Measurements from ENCODE around the gene AFAP1.

The AFAP1 gene

DNA sequence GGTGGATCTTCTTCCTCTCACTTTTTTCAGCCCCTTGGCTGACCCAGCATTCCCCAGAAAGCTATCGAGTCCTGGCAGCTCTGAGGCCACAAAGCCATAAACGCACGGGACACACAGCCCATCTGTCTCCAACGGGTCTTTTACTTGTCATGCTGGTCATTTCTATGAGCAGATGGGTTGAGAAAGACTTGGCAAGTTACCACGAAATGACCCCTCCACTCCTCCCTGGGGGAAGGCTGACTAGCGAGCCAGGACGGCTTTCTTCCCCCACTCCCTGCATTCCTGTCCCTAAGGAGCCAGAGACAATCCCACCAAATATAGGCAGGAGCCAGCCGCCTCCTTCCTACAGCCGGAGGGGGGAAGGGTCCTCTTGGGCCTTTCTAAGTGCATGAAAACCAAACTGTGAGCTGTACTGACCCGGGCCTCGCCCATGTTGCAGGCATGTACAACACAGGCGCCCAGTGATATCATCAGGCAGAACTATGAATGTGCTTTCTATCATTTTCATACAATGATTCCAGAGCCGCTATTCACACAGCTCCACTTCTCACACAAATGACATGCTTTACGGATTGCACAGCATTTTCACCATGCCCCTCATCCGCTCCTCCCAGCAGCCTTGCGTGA, 28.6 kb downstream of the AFAP1 start:
- DNase-seq = no peak

DNA sequence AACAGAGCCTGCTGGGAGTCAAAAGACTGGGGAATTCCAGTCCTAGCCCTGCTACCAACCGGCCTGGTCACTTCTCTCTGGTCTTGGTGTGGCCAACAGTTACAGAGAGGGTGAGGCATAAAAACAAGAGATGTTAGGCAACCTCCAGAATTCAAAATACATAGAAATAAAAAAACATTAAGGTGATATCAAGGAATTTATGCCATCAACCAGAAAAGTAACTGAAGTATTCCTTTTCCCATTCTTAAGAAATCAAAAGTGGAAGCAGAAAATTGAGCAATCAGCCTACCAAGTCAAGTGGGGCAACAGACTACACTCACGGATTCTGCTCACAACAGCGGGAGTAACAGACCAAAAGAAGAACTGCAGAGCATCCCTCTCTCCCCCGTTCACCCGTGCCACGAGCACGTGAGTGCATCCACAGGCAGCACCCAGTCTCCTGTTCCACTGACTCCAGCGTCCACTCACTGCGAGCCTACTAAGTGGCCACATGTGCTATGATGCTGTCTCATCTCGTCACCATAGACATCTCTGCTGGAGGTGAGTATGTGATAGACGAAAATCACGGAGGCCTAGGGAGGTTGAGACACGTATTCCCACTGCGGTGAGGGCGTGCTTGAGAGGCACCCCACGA, 29.3 kb downstream of the AFAP1 start:
- no peak for DNase-seq

DNA sequence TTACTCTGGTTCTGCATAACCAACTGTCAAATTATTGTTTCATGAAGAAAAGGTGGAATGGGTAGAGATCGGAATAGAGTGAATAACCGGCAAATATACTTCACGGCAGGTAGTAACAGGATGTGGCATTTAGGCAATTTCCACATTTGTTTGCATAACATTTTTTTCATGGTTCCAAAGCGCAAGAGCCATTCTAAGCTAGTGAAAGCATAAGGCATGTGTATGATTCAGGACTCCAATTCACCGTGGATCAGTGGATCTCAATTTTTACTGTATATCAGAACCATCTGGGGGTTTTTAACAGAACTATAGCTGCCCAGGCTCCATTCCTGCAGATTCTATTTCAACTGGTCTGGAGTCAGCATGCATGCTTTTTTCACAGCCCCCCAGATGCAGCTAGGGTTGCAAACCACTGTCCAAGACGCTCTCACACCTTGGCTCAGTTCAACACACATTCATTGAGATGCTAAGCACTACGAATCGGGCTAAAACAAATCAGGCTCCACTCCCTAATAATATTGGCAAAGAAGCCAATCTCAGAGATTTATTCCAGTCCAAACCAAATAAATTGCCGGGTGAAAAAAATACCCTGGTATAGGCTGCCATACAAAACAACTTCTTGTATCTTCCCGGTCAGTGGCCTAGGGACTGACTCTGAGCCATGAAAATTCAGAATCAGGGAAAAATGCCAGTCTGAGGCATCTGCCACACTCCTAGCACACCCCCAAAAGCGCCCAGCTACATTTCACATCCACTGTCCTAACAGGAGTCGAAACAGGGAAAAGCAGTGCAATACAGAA, 30.0 kb downstream of the AFAP1 start:
- DNase-seq = no peak

DNA sequence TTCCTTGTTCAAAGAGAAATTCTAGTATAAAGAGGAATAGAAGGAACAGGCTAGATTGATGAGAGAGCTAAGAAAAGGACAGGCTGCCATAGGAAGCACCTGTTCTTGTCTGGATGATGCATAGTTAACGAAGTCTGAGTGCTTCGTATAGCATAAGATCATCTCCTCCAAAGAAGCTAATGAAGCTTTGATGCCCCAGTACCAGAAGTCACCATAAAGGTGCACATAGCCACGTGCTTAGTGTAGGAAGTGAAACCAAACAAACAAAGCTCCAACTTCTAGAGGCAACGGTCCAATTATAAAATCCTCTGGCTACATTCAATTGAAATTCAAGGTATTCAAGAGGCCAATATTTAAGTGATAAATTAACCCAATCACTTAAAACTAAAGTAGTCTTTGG, 31.0 kb downstream of the AFAP1 start:
- DNase-seq = no peak

DNA sequence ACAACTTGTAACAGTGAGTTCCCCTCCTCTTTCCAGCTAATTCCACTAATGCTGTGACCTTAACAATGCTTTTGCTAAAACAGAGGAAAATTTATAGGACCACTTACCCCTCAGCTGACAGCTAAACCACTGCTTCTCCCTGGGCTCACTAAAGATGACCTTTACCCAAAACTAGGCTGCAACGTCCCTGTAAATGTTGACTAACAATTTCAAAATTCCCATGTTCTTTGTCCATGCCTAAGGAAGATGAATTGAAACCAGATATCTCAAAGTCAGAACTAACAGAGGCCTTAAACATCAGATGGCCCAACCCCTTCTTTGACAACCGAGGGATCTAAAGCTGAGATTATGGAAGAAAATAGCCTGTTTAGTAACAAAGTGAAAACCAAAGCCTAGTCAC, 32.5 kb downstream of the AFAP1 start:
- DNase-seq = no peak

DNA sequence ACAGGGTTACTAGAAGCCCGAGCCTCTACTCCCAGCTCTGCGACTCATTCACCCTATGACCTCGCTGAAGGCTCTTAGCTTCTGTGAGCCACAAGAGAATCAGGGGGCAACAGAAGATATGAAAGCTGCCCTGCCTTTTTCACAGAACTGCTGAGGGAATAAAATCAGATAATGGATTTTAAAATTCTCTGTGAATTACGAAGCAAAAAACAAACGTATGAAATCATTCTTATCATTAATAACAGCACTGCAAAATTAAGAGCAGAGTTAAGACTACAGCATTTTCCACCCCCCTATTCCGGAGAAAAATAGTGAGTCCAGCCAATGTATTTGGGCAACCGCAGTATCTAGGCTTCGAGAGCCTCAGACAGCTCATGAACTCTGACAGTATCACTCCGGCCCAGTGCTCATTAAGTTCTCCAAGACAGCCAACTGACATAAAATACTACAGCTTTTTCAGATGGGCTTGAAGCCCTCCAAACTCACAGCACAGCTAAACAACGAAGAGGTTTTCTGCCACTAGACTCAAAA, 33.4 kb downstream of the AFAP1 start:
- DNase-seq = no peak

DNA sequence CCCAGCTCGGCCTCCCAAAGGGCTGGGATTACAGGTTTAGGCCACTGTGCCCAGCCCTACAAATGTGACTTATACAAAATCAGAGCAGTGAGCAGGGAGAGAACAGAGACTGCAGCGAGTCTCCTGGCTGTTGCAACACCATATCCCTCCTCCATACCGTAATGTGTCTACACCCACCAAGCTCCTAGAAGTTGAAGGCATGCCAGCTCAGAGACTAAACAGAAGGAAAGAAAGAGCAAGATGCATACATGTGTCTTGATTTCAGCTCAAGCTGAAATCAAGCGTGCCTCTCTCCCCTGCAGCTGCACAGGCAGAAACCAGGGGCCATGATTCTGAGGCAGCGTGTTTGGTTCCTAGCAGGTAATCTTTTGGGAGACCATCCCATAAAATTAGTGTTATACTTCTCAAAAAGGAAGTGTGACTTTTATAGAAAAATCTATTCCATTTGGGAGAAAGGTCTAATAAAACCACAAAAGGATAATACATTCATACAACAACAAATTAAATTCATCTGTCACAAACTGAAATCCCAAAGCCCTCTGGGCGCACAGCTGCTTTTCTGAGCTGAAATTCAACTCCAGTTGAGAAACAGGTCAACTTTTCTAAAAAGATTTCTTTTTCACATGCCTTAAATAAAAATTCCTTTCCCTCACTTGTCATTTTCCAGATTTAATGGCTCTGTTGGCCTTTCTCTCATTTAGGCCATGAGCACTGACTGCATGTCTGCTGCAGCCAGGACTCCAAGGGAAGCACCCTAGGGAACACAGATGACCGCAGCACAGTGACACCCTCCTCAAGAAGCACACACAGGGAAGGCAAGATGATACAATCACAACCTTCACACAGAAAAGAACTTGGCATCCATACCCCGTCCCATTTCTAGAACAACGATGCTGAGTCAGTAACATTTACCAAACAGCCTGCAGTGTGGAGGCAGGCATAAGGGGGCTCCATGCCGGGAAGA, 34.4 kb downstream of the AFAP1 start:
- no peak for DNase-seq

DNA sequence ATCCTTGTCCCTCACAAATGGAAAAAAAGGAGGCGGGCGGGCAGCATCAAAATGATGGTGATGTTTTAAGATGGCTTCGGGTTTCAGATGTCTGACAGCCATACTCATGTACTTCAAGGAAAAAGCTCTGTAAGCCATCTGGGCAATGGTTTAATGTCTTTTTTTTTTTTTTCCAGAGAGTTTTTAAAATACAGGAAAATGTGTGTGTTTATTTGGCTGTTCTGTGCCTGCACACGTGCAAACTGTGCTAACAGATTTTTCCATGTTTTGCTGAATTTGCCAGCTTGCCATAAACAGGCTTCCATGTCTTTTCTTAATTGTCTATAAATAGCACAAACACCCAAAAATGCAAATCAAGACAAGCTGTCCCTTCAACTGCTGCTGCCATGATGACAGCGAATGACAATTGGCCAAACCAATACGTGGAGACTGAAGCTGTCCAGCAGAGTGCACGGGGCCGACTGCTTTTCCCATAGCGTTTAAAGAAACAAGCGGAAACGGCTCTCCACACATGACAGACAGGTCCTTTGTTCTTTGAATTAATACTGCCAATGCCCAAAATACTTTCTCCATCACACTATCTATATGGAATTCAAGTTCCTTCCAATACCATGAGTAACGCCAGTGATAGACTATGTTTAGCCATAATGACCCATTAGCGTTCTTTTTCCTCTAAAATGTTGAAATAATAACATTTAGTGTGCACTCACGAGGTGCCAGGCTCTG, 35.7 kb downstream of the AFAP1 start:
- no peak for DNase-seq

DNA sequence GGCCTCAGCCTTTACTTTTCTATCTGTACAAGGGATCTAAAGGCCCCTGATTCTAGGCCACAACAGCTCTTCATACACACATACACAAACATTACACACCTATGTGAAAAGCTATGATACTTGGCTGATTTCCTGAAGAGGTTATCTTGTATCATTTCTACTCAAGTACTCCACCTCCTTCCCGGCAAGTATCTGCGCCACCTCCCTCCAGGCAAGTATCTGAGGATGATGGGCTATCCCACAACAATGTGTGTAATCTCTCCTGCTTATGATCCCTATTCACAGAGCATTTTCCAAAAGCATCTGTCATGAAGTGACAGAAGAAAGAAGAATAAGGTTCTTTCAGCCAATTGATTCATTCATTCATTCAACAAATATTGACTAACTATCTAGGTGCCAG, 36.8 kb downstream of the AFAP1 start:
- DNase-seq = no peak

DNA sequence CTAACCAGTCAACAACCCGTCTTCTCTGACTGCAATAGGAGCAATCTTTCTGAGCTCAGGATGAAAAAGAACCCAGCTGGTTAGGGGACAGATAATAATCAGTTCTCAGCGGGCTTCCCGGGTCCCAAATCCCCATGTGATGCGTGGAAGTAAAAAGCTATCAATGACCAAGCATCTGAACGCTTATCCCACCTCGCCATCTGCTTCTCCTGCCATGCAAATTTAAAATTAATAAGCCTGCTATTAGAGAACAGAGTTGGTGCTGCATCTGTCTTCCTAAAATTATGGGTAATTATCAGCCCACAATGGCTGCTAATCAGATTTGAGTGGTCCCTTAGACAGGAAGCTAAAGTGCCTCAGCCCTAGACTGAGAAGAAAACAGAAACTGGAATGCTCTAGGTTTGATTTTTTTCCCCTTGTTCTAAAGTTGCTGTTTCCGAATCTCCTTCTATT, 37.5 kb downstream of the AFAP1 start:
- no peak for DNase-seq

DNA sequence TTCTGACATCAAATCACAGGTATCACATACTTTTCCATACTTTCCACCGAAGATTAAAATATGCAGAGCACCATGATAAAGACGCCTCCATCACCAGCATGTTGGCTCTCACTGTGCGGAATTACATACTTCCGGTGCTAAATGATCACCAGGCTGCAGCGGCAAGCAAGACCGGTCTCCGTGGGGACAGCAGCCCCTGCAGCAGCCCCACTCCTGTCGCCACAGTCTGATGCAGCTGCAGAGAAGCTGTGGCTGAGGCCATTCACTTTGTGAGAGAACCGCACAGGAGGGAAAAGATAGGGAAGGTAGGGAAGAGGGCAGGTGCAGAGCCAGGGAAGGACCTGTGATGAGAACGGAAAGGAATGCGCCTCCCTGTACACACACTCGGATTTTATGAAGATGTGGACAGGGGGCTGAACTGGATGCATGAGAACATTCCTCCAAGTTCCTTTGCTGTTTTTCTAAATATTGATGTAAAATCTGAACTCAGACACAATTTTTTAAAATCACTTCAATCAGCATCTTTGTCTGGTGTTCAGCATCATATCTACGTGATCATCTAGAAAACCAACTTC, 38.3 kb downstream of the AFAP1 start:
- no peak for DNase-seq

DNA sequence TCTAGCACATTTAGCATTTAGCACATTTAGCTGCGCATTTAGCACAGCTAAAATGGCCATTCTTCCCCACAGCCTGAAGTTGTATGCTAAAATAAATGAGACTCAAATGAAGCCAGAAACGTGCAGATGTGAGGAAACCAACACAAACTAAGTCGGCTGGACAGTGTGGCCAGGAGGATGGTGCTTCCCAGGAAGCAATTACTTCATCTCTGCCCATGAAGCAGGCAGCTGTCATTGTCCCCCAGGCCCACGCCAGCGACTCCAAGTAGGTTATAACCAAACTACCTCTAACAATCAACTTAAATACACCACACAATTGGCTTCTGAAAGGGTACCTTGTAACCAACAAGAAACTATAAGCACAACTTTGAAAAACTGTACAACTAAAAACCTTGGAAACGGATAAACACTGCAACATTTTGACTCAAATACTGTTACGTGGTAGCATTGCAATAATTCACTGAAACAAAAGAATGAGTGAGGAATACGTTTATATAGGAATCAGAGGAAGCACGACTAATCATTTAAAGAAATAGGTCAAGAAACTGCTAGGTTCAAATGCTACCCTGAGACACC, 39.2 kb downstream of the AFAP1 start:
- no peak for DNase-seq

DNA sequence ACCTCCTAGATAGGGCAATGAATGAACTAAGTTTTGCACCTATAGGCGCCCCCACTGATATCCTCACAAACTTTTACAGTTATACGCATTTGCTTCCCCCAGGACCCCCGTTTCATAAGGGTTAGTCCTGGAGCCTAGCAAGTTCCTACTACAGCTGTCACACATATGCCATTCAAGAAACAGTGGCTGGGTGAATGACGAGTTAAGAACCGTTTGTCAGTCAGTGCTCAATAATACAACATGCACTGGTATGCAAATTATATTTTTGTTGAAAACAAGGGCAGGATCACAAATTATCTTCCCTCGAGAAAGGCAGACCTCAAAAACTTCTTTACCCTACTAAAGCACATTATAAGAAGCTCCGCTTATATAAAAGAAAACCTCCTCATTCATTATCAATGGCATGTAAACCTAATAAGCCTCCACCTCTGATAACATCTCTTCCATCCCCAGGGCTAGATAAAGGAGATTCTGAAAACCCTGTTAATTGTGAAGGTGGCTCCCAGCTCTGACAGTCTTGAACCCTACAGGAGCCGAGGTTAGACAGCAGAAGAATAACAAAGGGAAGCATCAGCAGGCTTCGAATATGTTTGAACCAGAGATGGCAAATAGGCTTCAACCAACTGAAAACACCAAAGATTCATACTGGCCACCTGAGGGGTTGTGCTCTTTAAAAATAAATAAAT, 40.3 kb downstream of the AFAP1 start:
- DNase-seq = no peak

DNA sequence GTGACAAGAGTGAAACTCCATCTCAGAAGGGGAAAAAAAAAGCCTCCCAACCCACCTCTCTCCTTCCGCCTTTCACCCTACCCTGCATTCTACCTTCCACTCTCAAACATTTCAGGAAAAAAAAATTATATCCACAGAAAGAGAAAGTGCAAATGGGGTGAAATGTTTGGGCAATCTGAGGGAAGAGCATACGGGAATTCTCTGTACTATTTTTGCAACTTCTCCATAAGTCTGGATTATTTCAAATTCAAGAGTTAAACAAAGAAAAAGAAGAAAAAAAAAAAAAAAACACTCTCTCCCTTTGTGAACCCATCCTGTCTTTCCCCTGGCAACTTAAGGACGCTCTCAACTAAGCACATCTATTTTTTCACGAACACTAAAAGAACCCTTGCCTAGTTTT, 41.3 kb downstream of the AFAP1 start:
- no peak for DNase-seq

DNA sequence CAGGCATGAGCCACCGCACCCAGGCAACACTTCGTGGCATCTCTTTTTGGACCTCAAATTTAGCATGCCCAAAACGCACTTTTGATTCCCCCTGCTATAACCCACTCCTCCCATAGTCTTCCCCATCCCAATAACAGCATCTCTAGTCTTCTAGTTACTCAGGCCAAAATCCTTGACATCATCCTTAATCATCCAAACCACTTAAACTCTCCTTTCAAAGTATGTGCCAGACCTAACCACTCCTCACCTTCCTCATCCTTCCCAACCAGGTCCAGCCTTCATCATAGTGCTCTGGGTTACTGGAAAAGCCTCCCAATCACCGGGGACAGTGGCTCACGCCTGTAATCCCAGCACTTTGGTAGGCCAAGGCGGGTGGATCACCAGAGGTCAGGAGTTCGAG, 41.9 kb downstream of the AFAP1 start:
- no peak for DNase-seq

DNA sequence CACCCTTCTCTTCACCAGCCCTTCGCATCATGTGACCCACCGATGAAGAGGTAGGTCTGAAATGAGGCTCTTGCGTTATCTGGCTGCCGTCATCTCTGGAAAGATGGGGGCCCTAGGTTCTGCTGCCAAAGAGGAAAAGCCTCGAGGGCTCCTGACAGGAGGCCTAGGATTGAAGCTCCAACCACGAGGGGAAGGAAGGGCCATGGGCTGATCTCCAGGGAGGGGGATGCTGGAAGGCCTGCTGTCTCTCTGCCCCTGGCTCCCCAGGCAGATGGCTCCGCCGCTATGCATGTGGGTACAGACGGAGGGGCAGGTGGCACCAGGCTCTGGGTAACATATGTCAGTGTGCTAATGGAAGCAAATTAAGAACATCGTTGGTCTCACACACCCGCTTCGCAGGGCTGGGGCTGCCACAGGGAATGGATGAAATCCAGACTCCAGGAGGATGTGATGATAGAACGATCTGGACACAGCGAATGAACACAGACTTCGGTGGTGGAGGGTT, 44.9 kb downstream of the AFAP1 start:
- DNase-seq = no peak

DNA sequence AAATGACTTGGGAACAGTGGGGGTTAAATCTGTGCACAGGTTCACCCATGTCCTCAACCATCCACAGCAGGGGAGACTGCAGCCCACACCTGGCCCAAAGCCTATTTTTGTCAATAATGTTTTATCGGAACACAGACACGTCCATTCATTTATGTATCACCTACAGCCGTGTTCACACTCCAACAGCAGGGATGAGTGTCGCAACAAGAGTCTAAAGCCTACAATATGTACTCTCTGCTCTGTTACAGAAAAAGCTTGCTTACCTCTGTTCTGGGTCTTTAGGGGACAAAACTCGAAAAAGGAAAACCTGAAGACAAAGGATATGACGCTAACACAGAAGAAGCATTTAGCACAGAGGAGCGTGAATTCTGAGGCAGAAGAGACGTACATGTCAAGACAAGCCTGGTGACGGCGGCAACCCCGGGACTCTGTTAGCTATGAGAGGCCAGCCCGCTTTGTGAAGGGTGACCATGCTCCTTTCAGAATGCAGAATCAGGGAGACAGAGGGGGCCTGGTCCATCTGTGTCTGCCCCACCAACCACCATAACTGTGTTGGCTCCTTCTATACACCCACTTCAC, 45.5 kb downstream of the AFAP1 start:
- no peak for DNase-seq

DNA sequence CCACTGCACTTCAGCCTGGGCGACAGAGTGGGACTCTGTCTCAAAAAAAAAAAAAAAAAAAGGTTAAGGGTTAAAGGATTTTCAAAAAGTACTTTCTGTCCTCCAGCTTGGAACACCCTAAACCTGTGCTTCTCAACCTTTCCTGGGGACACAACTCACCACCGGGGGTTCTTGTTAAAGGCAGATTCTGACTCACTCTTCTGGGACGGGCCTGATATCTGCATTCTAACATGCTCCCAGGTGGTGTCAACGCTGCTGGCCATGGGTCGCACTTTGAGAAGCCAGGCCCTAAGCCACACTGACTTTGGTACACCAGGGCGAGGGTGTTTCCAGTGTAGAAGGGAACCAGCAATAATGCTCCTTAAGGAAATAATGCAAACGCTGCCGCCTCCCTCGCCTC, 46.1 kb downstream of the AFAP1 start:
- no peak for DNase-seq

DNA sequence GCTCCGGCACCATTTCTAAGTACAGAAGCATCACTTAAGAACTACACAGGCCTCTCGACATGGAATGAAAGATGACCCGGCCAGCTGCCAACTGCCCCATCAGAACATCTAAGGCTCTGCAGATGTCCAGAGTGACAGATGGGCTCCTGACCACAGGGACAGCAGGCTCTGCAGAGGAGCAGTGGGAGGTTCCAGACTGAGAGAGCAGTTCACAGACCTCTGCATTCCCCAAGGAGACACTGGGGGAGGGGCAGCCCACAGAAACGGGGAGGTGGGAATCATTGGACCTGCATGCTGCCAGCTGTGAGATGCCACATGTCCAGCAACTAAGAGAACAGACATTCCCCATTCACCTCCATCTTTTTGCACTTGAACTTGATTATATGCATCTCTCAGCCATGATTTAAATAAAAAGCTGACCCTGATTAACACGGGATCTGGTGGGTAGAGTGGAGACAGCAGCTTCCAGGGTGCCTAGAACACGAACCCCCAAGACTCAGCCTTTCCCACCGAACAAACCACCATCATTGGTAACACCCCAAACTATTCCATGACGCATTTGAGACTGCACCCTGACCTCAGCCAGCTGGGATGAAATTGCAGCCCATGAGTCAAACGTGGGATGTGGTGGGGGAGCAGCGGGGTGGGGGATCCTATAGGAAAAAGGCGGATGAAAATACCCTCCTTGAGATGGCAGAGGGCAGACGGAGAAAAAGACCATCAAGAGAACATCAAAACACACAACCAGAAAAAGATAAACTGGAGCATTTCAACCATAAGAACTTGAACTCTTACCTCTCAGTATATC, 47.2 kb downstream of the AFAP1 start:
- DNase-seq = no peak

Measured in CD4-positive, alpha-beta T cell treated with Interleukin-1 beta for 1 hour (primary cell).